Measurements from ENCODE around the gene MAD2L1BP.

The MAD2L1BP gene

GRCh38 chr6:43683708-43684455 lies 48.2 kb downstream of the MAD2L1BP start:
- TF ChIP-seq, protein P1, sequence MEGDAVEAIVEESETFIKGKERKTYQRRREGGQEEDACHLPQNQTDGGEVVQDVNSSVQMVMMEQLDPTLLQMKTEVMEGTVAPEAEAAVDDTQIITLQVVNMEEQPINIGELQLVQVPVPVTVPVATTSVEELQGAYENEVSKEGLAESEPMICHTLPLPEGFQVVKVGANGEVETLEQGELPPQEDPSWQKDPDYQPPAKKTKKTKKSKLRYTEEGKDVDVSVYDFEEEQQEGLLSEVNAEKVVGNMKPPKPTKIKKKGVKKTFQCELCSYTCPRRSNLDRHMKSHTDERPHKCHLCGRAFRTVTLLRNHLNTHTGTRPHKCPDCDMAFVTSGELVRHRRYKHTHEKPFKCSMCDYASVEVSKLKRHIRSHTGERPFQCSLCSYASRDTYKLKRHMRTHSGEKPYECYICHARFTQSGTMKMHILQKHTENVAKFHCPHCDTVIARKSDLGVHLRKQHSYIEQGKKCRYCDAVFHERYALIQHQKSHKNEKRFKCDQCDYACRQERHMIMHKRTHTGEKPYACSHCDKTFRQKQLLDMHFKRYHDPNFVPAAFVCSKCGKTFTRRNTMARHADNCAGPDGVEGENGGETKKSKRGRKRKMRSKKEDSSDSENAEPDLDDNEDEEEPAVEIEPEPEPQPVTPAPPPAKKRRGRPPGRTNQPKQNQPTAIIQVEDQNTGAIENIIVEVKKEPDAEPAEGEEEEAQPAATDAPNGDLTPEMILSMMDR (conservative IDR thresholded peaks at IDR 0.05; ENCODE audit: low read length): no peak
- DNase-seq (ENCODE audit: low read depth): no peak
- no peak overlapping the region for H3K4me3 ChIP-seq (ENCODE audit: low read length)

- TF ChIP-seq, protein P1 (conservative IDR thresholded peaks at IDR 0.05; ENCODE audit: low read length): no peak
- DNase-seq (ENCODE audit: low read depth): no peak
- H3K4me3 ChIP-seq (ENCODE audit: low read length): peak overlapping the region; percentile 96
Observed at GRCh38 chr6:43687079-43687436, 51.4 kb downstream of the MAD2L1BP start.

GRCh38 chr6:43687437-43688347 lies 52.1 kb downstream of the MAD2L1BP start, which contains the start of gene MRPS18A:
TSS of gene MRPS18A (minus strand) at chr6:43687791. CDS start at chr6:43687779, 12 bp downstream.
- TF ChIP-seq, protein P1 (conservative IDR thresholded peaks at IDR 0.05; ENCODE audit: low read length): no peak
- peak; percentile 67 for DNase-seq (ENCODE audit: low read depth)
- peak within 1 kb of the TSS; percentile 96 for H3K4me3 ChIP-seq (ENCODE audit: low read length)

DNA sequence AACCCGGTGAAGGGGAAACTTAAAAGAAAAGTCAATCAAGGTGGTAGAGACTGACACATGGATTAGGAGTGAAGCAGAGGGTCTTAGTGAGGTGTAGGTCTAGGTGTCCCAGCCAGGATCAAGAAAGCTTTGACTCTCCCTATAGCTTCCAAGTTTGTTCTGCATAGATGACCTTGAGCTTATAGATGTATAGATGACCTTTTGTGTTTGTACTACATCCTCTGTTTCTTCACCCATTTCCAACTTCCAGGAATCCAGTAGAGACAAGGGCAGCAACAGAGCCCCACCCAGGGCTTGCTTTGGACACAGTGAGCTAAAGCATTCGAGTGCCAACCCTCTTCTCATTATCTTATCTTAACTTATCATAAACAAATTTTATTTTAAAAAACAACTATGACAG lies 53.8 kb downstream of the MAD2L1BP start:
- no peak overlapping the region for H3K4me3 ChIP-seq (ENCODE audit: low read length)
- no peak for DNase-seq (ENCODE audit: low read depth)
- TF ChIP-seq, protein P1 (conservative IDR thresholded peaks at IDR 0.05; ENCODE audit: low read length): no peak
